ENCODE measurements around the gene ITGA2B. TPM values are rescaled to one million over a fixed set of nuclear protein-coding genes. Genes with fewer than 3 reads are reported as not detected.

The ITGA2B gene
- total RNA-seq, 2 donors from 2014 or later: 2.6 to 3.2 TPM

- Mint-ChIP-seq H3K9me3 (no peaks in the 10 kb centered on the region), H3K36me3 (no peaks in the 10 kb centered on the region), H3K27ac (no peak overlapping the region)
- ATAC-seq: no peak
- DNase-seq (ENCODE audit: low spot score in 2 of 2): no peak
Observed at GRCh38 chr17:44361292-44362260, 27.9 kb downstream of the ITGA2B start.

GRCh38 chr17:44360826-44361225, 28.6 kb downstream of the ITGA2B start:
- H3K36me3 Mint-ChIP-seq: no peaks in the 10 kb centered on the region
- no peak overlapping the region for H3K27ac Mint-ChIP-seq
- no peak for ATAC-seq
- no peaks in the 10 kb centered on the region for H3K9me3 Mint-ChIP-seq
- DNase-seq (ENCODE audit: low spot score in 2 of 2): no peak

GRCh38 chr17:44360144-44360533, 29.3 kb downstream of the ITGA2B start:
- no peak overlapping the region for H3K27ac Mint-ChIP-seq
- no peaks in the 10 kb centered on the region for H3K36me3 Mint-ChIP-seq
- DNase-seq (ENCODE audit: low spot score in 2 of 2) (no peak), ATAC-seq (no peak)
- H3K9me3 Mint-ChIP-seq: no peaks in the 10 kb centered on the region

- no peak for DNase-seq (ENCODE audit: low spot score in 2 of 2)
- H3K27ac Mint-ChIP-seq: no peak overlapping the region
- no peak for ATAC-seq
- H3K9me3 Mint-ChIP-seq: no peaks in the 10 kb centered on the region
- H3K36me3 Mint-ChIP-seq: no peaks in the 10 kb centered on the region
Observed at GRCh38 chr17:44359458-44360143, 29.8 kb downstream of the ITGA2B start.

- ATAC-seq (no peak), DNase-seq (ENCODE audit: low spot score in 2 of 2) (no peak)
- H3K27ac Mint-ChIP-seq: no peak overlapping the region
- H3K36me3 Mint-ChIP-seq: no peaks in the 10 kb centered on the region
- no peaks in the 10 kb centered on the region for H3K9me3 Mint-ChIP-seq
Observed at GRCh38 chr17:44359006-44359405, 30.4 kb downstream of the ITGA2B start.

- Mint-ChIP-seq H3K27ac (no peak overlapping the region), H3K9me3 (no peaks in the 10 kb centered on the region), H3K36me3 (no peaks in the 10 kb centered on the region)
- DNase-seq (ENCODE audit: low spot score in 2 of 2): no peak
- ATAC-seq: no peak
Observed at GRCh38 chr17:44358066-44358465, 31.4 kb downstream of the ITGA2B start.

GRCh38 chr17:44356241-44356640, 33.2 kb downstream of the ITGA2B start:
- H3K9me3 Mint-ChIP-seq: no peaks in the 10 kb centered on the region

GRCh38 chr17:44355642-44356099, 33.8 kb downstream of the ITGA2B start:
- Mint-ChIP-seq H3K27ac (no peak overlapping the region), H3K9me3 (no peaks in the 10 kb centered on the region), H3K36me3 (no peaks in the 10 kb centered on the region)
- ATAC-seq: no peak
- no peak for DNase-seq (ENCODE audit: low spot score in 2 of 2)

More at GRCh38 chr17:44356241-44356640, 33.2 kb downstream of the ITGA2B start:
- no peak for ATAC-seq
- no peak for DNase-seq (ENCODE audit: low spot score in 2 of 2)
- H3K27ac Mint-ChIP-seq: no peak overlapping the region
- no peaks in the 10 kb centered on the region for H3K36me3 Mint-ChIP-seq

- DNase-seq (ENCODE audit: low spot score in 2 of 2): peak in 1 of 2 donors; percentile 69
- ATAC-seq: peak in 1 of 2 donors; percentile 56
- Mint-ChIP-seq H3K27ac (no peak overlapping the region), H3K36me3 (no peaks in the 10 kb centered on the region), H3K9me3 (no peaks in the 10 kb centered on the region)
Observed at GRCh38 chr17:44354582-44355561, 34.6 kb downstream of the ITGA2B start.

GRCh38 chr17:44353672-44354331, 35.6 kb downstream of the ITGA2B start:
- H3K27ac Mint-ChIP-seq: no peak overlapping the region
- no peaks in the 10 kb centered on the region for H3K36me3 Mint-ChIP-seq
- DNase-seq (ENCODE audit: low spot score in 2 of 2): no peak
- H3K9me3 Mint-ChIP-seq: no peaks in the 10 kb centered on the region
- peak; percentile 16 to 40 for ATAC-seq

- DNase-seq (ENCODE audit: low spot score in 2 of 2) (no peak), ATAC-seq (no peak)
- Mint-ChIP-seq H3K9me3 (no peaks in the 10 kb centered on the region), H3K36me3 (no peaks in the 10 kb centered on the region), H3K27ac (no peak overlapping the region)
Observed at GRCh38 chr17:44352828-44353671, 36.4 kb downstream of the ITGA2B start.

- no peaks in the 10 kb centered on the region for H3K36me3 Mint-ChIP-seq
- H3K9me3 Mint-ChIP-seq: no peaks in the 10 kb centered on the region
- ATAC-seq (no peak), DNase-seq (ENCODE audit: low spot score in 2 of 2) (no peak)
- no peak overlapping the region for H3K27ac Mint-ChIP-seq
Observed at GRCh38 chr17:44351961-44352827, 37.3 kb downstream of the ITGA2B start.

- ATAC-seq: no peak
- H3K36me3 Mint-ChIP-seq: no peaks in the 10 kb centered on the region
Observed at GRCh38 chr17:44351464-44351863, 38.0 kb downstream of the ITGA2B start.

GRCh38 chr17:44350733-44351226, 38.7 kb downstream of the ITGA2B start:
- ATAC-seq (peak; percentile 54 to 80), DNase-seq (ENCODE audit: low spot score in 2 of 2) (peak; percentile 69 to 83)
- Mint-ChIP-seq H3K27ac (no peak overlapping the region), H3K36me3 (no peaks in the 10 kb centered on the region), H3K9me3 (no peaks in the 10 kb centered on the region)

More at GRCh38 chr17:44351464-44351863, 38.0 kb downstream of the ITGA2B start:
- no peak for DNase-seq (ENCODE audit: low spot score in 2 of 2)
- no peaks in the 10 kb centered on the region for H3K9me3 Mint-ChIP-seq
- H3K27ac Mint-ChIP-seq: no peak overlapping the region

Data from activated naive CD4-positive, alpha-beta T cell treated with anti-CD3 and anti-CD28 coated beads, Interleukin-2, amount 50 U/mL, for 72 hours (primary cell).